WTC11 (cell line): ENCODE data around the gene DUSP3. TPM values are rescaled to one million over a fixed set of nuclear protein-coding genes. Genes with fewer than 3 reads are reported as not detected.
A peak's percentile ranks its signal among the peaks of the same experiment; 100 is the strongest.

ENCODE experiments used
- ATAC-seq: fragments of 200-7000 bp; cut with Tn5 transposase; 2 replicates; pipeline ENCODE4 v1.10.0; 2021; ENCODE audit warnings: mild to moderate bottlenecking, moderate library complexity
- CTCF ChIA-PET: fragments of 300-600 bp; sonication (Branson Sonifier 250); formaldehyde crosslinking; loops from one replicate; lab custom pipeline; 2021; ENCODE audit warnings: antibody characterized with exemption; lab: Charles Lee
- POLR2A ChIA-PET: fragments of 350-600 bp; sonication (Branson Sonifier 250); formaldehyde crosslinking; loops from one replicate; lab custom pipeline; 2021; ENCODE audit warnings: antibody characterized with exemption; lab: Charles Lee
- DNase-seq: peaks from one replicate; pipeline ENCODE4 v3.0.0; 2021; ENCODE audit warnings: low spot score
- H3K27ac Mint-ChIP-seq: 2 replicates; pipeline ENCODE4 v1.8.0; 2021; ENCODE audit warnings: mixed read lengths
- H3K27me3 Mint-ChIP-seq: 2 replicates; pipeline ENCODE4 v1.8.0; 2021; ENCODE audit warnings: low read depth, mild to moderate bottlenecking, moderate library complexity, mixed read lengths
- H3K36me3 Mint-ChIP-seq: 2 replicates; pipeline ENCODE4 v1.8.0; 2021; ENCODE audit warnings: mixed read lengths
- H3K4me1 Mint-ChIP-seq: 2 replicates; pipeline ENCODE4 v1.8.0; 2022; ENCODE audit warnings: mixed read lengths
- H3K4me3 Mint-ChIP-seq: 2 replicates; pipeline ENCODE4 v1.8.0; 2021; ENCODE audit warnings: mild to moderate bottlenecking, moderate library complexity, mixed read lengths
- H3K9me3 Mint-ChIP-seq: 2 replicates; pipeline ENCODE4 v1.8.0; 2021; ENCODE audit warnings: mixed read lengths
- ELF4 ChIP-seq: sonication (generic); formaldehyde crosslinking; IDR thresholded peaks from 2 replicates; pipeline ENCODE4 v1.8.1; 2022; ENCODE audit warnings: low read depth, mild to moderate bottlenecking, moderate library complexity, missing genetic modification reagents
- FOXK1 ChIP-seq: sonication (generic); formaldehyde crosslinking; IDR thresholded peaks from 2 replicates; pipeline ENCODE4 v1.8.0; 2022; ENCODE audit warnings: mild to moderate bottlenecking, moderate library complexity, missing genetic modification reagents
- GTF2I ChIP-seq: fragments of 250-450 bp; sonication (Bioruptor Pico); conservative IDR thresholded peaks from 2 replicates; pipeline ENCODE4 v1.4.0; 2021; ENCODE audit warnings: mild to moderate bottlenecking
- MXD4 ChIP-seq: fragments of 250-450 bp; sonication (Bioruptor Pico); IDR thresholded peaks from 2 replicates; pipeline ENCODE4 v1.8.0; 2021; ENCODE audit warnings: mild to moderate bottlenecking, moderate library complexity, borderline replicate concordance
- NFATC4 ChIP-seq: fragments of 250-450 bp; sonication (Bioruptor Pico); IDR thresholded peaks from 2 replicates; pipeline ENCODE4 v1.9.0; 2021; ENCODE audit warnings: mild to moderate bottlenecking
- NFE2L1 ChIP-seq: sonication (generic); formaldehyde crosslinking; IDR thresholded peaks from 2 replicates; pipeline ENCODE4 v1.8.1; 2023; ENCODE audit warnings: missing genetic modification reagents
- NFYB ChIP-seq: sonication (generic); formaldehyde crosslinking; conservative IDR thresholded peaks from 2 replicates; pipeline ENCODE4 v1.8.0; 2022; ENCODE audit warnings: low read depth, missing genetic modification reagents
- RORB ChIP-seq: fragments of 250-450 bp; sonication (Bioruptor Pico); IDR thresholded peaks from 2 replicates; pipeline ENCODE4 v1.9.0; 2021; ENCODE audit warnings: mild to moderate bottlenecking
- SOX15 ChIP-seq: fragments of 250-450 bp; sonication (Bioruptor Pico); IDR thresholded peaks from 2 replicates; pipeline ENCODE4 v1.9.0; 2021; ENCODE audit warnings: mild to moderate bottlenecking
- ZBTB21 ChIP-seq: sonication (generic); formaldehyde crosslinking; IDR thresholded peaks from 2 replicates; pipeline ENCODE4 v1.8.1; 2023; ENCODE audit warnings: mild to moderate bottlenecking, missing genetic modification reagents, borderline replicate concordance
- ZNF317 ChIP-seq: sonication (generic); formaldehyde crosslinking; IDR thresholded peaks from 2 replicates; pipeline ENCODE4 v1.8.1; 2023; ENCODE audit warnings: low read depth, mild to moderate bottlenecking, moderate library complexity, missing genetic modification reagents, borderline replicate concordance
- ZNF396 ChIP-seq: fragments of 250-450 bp; sonication (Bioruptor Pico); IDR thresholded peaks from 2 replicates; pipeline ENCODE4 v1.8.0; 2021; ENCODE audit warnings: mild to moderate bottlenecking, moderate library complexity, borderline replicate concordance
- ZNF423 ChIP-seq: fragments of 250-450 bp; sonication (Bioruptor Pico); IDR thresholded peaks from 2 replicates; pipeline ENCODE4 v2.1.2; 2022; ENCODE audit warnings: mild to moderate bottlenecking, moderate library complexity
- ZNF671 ChIP-seq: fragments of 250-450 bp; sonication (Bioruptor Pico); IDR thresholded peaks from 2 replicates; pipeline ENCODE4 v1.8.0; 2021; ENCODE audit warnings: mild to moderate bottlenecking
- total RNA-seq: library from RNA; stranded (reverse); gene quantifications from 3 replicates; pipeline ENCODE4 v1.2.3, GENCODE V29; 2021
- TF ChIP-seq, protein P1 (sequence below): sonication (generic); formaldehyde crosslinking; IDR thresholded peaks from 2 replicates; pipeline ENCODE4 v1.8.1; 2023; ENCODE audit warnings: mild to moderate bottlenecking, moderate library complexity, missing genetic modification reagents
- TF ChIP-seq, protein P2 (sequence below): sonication (generic); formaldehyde crosslinking; IDR thresholded peaks from 2 replicates; pipeline ENCODE4 v1.8.1; 2022; ENCODE audit warnings: mild to moderate bottlenecking, missing genetic modification reagents, moderate library complexity, borderline replicate concordance
- TF ChIP-seq, protein P3 (sequence below): sonication (generic); formaldehyde crosslinking; IDR thresholded peaks from 2 replicates; pipeline ENCODE4 v1.8.1; 2022; ENCODE audit warnings: mild to moderate bottlenecking, moderate library complexity, missing genetic modification reagents
- TF ChIP-seq, protein P4 (sequence below): sonication (generic); formaldehyde crosslinking; IDR thresholded peaks from 2 replicates; pipeline ENCODE4 v1.8.1; 2023; ENCODE audit warnings: mild to moderate bottlenecking, missing genetic modification reagents, moderate library complexity
- TF ChIP-seq, protein P5 (sequence below): sonication (generic); formaldehyde crosslinking; IDR thresholded peaks from 2 replicates; pipeline ENCODE4 v1.8.0; 2022; ENCODE audit warnings: mild to moderate bottlenecking, missing genetic modification reagents
- TF ChIP-seq, protein P6 (sequence below): sonication (generic); formaldehyde crosslinking; IDR thresholded peaks from 2 replicates; pipeline ENCODE4 v1.8.0; 2023; ENCODE audit warnings: missing genetic modification reagents, mild to moderate bottlenecking, borderline replicate concordance
- TF ChIP-seq, protein P7 (sequence below): fragments of 250-450 bp; sonication (Bioruptor Pico); IDR thresholded peaks from 2 replicates; pipeline ENCODE4 v1.9.0; 2021; ENCODE audit warnings: moderate library complexity, mild to moderate bottlenecking, inconsistent platforms, borderline replicate concordance

The DUSP3 gene
- total RNA-seq, 1 experiment from 2014 or later = 31.5 TPM

DNA sequence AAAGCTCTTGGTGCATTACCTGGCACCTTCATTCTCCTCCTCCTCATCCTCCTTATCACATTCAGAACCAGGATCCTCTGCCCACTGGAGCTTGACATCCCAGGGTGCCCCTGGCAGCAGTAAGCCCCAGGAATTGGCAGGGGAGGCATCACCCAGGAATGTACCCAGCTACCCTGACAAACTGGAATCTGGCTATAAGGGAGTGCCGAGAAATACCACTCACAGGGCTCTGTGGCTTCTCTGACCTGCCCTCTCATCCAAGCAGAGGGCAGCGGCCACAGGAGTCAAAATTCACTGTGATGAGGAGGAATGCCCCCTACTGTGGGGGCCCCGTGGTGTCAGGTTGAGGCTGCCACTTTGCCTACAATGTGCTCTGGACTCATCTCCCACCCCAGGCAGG is 34.6 kb upstream of the DUSP3 start (continued):
- TF ChIP-seq NFATC4 (CRISPR knock-in tag) (no peak), ELF4 (no peak)
- TF ChIP-seq, protein P1, sequence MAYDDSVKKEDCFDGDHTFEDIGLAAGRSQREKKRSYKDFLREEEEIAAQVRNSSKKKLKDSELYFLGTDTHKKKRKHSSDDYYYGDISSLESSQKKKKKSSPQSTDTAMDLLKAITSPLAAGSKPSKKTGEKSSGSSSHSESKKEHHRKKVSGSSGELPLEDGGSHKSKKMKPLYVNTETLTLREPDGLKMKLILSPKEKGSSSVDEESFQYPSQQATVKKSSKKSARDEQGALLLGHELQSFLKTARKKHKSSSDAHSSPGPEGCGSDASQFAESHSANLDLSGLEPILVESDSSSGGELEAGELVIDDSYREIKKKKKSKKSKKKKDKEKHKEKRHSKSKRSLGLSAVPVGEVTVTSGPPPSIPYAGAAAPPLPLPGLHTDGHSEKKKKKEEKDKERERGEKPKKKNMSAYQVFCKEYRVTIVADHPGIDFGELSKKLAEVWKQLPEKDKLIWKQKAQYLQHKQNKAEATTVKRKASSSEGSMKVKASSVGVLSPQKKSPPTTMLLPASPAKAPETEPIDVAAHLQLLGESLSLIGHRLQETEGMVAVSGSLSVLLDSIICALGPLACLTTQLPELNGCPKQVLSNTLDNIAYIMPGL = no peak

DNA sequence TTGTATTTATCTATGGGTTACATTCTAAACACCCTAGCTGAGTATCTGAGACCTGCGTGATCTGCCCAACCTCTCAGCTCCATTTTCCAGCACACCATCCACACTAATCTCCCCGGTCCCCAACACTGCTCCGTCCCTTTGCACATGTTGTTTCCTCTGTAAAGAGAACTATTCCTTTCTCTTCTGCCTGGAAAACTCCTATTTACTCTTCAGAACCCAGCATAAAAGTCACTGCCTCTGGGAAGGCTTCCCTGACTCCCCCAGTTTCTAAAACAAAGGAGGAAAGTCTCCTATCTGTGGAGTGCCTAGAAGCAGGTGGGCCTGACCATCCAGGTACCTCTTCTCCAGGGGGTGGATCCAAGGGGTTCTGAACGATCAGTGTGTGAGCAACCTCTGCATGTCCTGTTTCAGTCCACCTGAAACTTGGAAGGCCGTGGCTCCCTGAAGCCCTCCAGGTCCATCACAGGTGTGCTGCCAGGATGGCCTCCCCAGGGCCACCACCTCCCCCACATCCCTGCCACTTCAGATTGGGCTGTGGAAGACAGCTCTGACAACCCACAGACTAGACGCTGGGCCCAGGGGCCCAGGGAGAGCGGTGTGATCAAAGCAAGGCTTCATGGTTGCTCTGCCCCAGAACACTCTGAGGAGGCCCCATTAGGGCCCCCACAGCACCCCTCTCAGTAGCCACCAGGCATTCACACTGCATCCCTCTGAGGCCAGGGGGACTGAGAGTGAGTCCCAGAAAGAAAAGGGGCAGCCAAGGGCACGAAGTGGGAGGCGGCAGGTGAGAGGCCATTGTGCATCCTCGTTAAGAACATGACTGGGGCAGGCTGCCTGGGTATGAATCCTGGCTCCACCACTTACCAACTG is 33.9 kb upstream of the DUSP3 start:
- POLR2A ChIA-PET = no interaction called here
- Mint-ChIP-seq H3K36me3 (peaks cover 7% of the 10 kb centered on the region), H3K27ac (peak overlapping the region; percentile 15; the same call in 1 of the 2 replicates), H3K4me1 (peaks cover 24% of the 10 kb centered on the region), H3K27me3 (no peaks in the 10 kb centered on the region), H3K4me3 (no peak overlapping the region), H3K9me3 (no peaks in the 10 kb centered on the region)
- CTCF ChIA-PET = interaction anchor here (0.5 to 1.8 kb wide), 3 partner anchors 46 to 65 kb away, joined by 3 to 10 read pairs (median 3); no protein-coding TSS in a partner anchor
- no peak for ATAC-seq
- TF ChIP-seq FOXK1 = no peak
- TF ChIP-seq, protein P2, sequence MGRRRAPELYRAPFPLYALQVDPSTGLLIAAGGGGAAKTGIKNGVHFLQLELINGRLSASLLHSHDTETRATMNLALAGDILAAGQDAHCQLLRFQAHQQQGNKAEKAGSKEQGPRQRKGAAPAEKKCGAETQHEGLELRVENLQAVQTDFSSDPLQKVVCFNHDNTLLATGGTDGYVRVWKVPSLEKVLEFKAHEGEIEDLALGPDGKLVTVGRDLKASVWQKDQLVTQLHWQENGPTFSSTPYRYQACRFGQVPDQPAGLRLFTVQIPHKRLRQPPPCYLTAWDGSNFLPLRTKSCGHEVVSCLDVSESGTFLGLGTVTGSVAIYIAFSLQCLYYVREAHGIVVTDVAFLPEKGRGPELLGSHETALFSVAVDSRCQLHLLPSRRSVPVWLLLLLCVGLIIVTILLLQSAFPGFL (CRISPR knock-in tag) = no peak
- no peak for TF ChIP-seq MXD4 (CRISPR knock-in tag)
- TF ChIP-seq GTF2I (CRISPR knock-in tag) = no peak
- TF ChIP-seq, protein P3, sequence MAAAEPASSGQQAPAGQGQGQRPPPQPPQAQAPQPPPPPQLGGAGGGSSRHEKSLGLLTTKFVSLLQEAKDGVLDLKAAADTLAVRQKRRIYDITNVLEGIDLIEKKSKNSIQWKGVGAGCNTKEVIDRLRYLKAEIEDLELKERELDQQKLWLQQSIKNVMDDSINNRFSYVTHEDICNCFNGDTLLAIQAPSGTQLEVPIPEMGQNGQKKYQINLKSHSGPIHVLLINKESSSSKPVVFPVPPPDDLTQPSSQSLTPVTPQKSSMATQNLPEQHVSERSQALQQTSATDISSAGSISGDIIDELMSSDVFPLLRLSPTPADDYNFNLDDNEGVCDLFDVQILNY = no peak
- TF ChIP-seq SOX15 (CRISPR knock-in tag) = no peak
- TF ChIP-seq, protein P4, sequence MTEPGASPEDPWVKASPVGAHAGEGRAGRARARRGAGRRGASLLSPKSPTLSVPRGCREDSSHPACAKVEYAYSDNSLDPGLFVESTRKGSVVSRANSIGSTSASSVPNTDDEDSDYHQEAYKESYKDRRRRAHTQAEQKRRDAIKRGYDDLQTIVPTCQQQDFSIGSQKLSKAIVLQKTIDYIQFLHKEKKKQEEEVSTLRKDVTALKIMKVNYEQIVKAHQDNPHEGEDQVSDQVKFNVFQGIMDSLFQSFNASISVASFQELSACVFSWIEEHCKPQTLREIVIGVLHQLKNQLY (CRISPR knock-in tag) = no peak
- no peak for TF ChIP-seq ZNF396
- TF ChIP-seq, protein P1 = no peak
- TF ChIP-seq ZNF423 (CRISPR knock-in tag) = no peak
- TF ChIP-seq ZNF671 = no peak
- no peak for TF ChIP-seq ZNF317 (CRISPR knock-in tag)
- TF ChIP-seq, protein P5, sequence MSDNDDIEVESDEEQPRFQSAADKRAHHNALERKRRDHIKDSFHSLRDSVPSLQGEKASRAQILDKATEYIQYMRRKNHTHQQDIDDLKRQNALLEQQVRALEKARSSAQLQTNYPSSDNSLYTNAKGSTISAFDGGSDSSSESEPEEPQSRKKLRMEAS = no peak
- no peak for DNase-seq

DNA sequence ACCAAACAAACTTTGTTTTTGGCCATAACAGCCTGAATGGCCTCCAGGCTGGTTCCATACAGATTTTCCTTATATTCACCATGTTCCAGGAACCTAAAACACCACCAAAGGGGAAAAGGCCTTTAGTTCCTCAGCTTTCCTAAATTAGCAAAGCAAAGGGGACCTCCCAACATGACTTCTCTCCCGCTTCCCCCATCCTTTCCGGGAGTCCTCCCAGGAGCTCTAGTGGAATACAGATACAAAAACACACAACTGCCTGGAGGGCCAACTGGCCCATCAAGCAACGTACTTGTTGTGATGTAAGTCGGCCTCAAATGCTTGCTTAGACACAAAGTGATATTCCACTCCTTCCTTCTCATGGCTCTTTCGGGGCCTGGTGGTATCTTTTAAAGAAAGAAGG is 32.0 kb upstream of the DUSP3 start:
- no peak overlapping the region for H3K4me3 Mint-ChIP-seq
- TF ChIP-seq ZBTB21 (CRISPR knock-in tag) (no peak), SOX15 (CRISPR knock-in tag) (no peak), NFE2L1 (CRISPR knock-in tag) (no peak), RORB (CRISPR knock-in tag) (no peak), ZNF423 (CRISPR knock-in tag) (no peak), NFYB (CRISPR knock-in tag) (no peak), ELF4 (no peak)
- TF ChIP-seq, protein P6, sequence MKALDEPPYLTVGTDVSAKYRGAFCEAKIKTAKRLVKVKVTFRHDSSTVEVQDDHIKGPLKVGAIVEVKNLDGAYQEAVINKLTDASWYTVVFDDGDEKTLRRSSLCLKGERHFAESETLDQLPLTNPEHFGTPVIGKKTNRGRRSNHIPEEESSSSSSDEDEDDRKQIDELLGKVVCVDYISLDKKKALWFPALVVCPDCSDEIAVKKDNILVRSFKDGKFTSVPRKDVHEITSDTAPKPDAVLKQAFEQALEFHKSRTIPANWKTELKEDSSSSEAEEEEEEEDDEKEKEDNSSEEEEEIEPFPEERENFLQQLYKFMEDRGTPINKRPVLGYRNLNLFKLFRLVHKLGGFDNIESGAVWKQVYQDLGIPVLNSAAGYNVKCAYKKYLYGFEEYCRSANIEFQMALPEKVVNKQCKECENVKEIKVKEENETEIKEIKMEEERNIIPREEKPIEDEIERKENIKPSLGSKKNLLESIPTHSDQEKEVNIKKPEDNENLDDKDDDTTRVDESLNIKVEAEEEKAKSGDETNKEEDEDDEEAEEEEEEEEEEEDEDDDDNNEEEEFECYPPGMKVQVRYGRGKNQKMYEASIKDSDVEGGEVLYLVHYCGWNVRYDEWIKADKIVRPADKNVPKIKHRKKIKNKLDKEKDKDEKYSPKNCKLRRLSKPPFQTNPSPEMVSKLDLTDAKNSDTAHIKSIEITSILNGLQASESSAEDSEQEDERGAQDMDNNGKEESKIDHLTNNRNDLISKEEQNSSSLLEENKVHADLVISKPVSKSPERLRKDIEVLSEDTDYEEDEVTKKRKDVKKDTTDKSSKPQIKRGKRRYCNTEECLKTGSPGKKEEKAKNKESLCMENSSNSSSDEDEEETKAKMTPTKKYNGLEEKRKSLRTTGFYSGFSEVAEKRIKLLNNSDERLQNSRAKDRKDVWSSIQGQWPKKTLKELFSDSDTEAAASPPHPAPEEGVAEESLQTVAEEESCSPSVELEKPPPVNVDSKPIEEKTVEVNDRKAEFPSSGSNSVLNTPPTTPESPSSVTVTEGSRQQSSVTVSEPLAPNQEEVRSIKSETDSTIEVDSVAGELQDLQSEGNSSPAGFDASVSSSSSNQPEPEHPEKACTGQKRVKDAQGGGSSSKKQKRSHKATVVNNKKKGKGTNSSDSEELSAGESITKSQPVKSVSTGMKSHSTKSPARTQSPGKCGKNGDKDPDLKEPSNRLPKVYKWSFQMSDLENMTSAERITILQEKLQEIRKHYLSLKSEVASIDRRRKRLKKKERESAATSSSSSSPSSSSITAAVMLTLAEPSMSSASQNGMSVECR (CRISPR knock-in tag) = no peak
- TF ChIP-seq, protein P7, sequence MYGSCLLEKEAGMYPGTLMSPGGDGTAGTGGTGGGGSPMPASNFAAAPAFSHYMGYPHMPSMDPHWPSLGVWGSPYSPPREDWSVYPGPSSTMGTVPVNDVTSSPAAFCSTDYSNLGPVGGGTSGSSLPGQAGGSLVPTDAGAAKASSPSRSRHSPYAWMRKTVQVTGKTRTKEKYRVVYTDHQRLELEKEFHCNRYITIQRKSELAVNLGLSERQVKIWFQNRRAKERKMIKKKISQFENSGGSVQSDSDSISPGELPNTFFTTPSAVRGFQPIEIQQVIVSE = no peak

More for the DNA sequence above, 32.0 kb upstream of the DUSP3 start:
- ATAC-seq (no peak), DNase-seq (no peak)
- Mint-ChIP-seq H3K27ac (0 out of 2 replicates have a peak overlapping the region, but pooled peaks have one; percentile 50), H3K4me1 (peaks cover 24% of the 10 kb centered on the region), H3K9me3 (no peaks in the 10 kb centered on the region), H3K36me3 (peaks cover 10% of the 10 kb centered on the region), H3K27me3 (no peaks in the 10 kb centered on the region)
- CTCF ChIA-PET = interaction anchor here (0.5 to 1.5 kb wide), 2 partner anchors 36 to 55 kb away, joined by 3 to 9 read pairs; no protein-coding TSS in a partner anchor
- POLR2A ChIA-PET = no interaction called here
